NCI-H1417 treated with DMSO at 0.1 percent for 48 hours (cell line): Measurements from ENCODE around the gene SWT1.

ENCODE experiments used
- DNase-seq: peaks from one replicate; lab custom pipeline; 2025; lab: John Stamatoyannopoulos, UW

SWT1 gene

GRCh38 chr1:185322636-185323035 lies 165.7 kb downstream of the SWT1 start:
- DNase-seq, result no peak

GRCh38 chr1:185324118-185324517 lies 167.2 kb downstream of the SWT1 start:
- DNase-seq, result no peak

GRCh38 chr1:185325413-185325812 lies 168.4 kb downstream of the SWT1 start:
- no peak for DNase-seq

- no peak for DNase-seq
Measured at GRCh38 chr1:185328255-185328654, 171.3 kb downstream of the SWT1 start.

- DNase-seq, result no peak
Measured at GRCh38 chr1:185334182-185334581, 177.2 kb downstream of the SWT1 start.

- no peak for DNase-seq
Measured at GRCh38 chr1:185337246-185337645, 180.3 kb downstream of the SWT1 start.

GRCh38 chr1:185338719-185339622 lies 182.0 kb downstream of the SWT1 start:
- DNase-seq, result no peak

- no peak for DNase-seq
Measured at GRCh38 chr1:185341196-185341781, 184.3 kb downstream of the SWT1 start.
